Breast epithelium (tissue), 3 donors: Measurements from ENCODE around the gene PNPLA7.

Experiments used
- POLR2A ChIP-seq: fragments of 450-650 bp; IDR thresholded peaks from one replicate; pipeline ENCODE4 v1.6.1; 2016; ENCODE audit warnings: antibody characterized with exemption, mild to moderate bottlenecking, moderate library complexity
- TF ChIP-seq, protein P1 (sequence below), 3 donors: fragments of 450-650 bp; IDR thresholded peaks; one replicate each; pipeline ENCODE4 v1.5.1; 2016 to 2017; ENCODE audit warnings: antibody characterized with exemption in 3 of 3, mild to moderate bottlenecking in 3 of 3, moderate library complexity in 3 of 3

DNA sequence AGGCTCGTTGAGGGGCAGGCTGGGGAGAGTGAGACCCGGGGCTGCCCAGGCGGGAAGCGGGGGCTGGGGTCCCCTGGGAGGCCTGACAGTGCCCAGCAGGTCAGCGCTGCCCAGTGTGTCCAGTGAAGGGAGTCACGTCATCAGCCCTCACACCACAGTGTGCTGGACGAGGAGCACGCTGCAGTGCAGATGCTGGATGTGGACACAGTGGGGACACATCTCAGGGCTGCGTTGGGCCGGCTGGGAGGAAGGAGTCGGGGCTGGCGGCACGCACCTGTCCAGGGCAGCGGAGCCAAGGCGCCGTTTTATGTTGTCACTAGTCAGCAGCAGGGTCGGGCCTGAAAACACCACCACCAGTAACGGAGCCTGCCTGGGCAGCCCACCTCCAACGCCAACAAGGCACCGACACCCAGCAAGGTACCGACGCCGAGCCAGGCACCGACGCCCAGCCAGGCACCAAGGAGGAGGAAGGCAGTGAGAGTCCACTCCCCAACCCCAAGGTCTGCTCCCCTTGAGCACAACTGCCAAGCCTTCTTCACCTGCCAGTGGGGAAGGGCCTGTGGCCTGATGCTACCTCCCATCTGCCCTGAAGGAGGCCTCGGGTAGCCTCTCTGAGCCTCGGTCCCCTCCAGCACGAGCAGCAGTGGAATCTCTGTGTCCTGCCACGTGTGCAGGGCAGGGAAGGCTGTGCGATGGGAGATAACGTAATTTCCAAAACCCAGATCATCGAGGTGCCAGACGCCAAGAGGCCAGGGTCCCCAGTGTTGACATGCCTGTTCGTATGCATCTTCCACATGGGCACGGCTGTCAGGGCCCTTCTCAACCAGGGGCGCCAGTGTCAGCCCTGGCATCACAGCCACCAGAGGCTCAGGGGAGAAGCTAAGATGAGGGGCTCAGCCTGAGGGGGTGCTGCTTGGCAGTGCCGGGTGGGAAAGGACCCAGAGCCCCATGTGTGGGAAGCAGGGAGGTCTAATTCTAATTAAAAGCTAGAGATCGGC lies 69.2 kb downstream of the PNPLA7 start:
- TF ChIP-seq, protein P1, sequence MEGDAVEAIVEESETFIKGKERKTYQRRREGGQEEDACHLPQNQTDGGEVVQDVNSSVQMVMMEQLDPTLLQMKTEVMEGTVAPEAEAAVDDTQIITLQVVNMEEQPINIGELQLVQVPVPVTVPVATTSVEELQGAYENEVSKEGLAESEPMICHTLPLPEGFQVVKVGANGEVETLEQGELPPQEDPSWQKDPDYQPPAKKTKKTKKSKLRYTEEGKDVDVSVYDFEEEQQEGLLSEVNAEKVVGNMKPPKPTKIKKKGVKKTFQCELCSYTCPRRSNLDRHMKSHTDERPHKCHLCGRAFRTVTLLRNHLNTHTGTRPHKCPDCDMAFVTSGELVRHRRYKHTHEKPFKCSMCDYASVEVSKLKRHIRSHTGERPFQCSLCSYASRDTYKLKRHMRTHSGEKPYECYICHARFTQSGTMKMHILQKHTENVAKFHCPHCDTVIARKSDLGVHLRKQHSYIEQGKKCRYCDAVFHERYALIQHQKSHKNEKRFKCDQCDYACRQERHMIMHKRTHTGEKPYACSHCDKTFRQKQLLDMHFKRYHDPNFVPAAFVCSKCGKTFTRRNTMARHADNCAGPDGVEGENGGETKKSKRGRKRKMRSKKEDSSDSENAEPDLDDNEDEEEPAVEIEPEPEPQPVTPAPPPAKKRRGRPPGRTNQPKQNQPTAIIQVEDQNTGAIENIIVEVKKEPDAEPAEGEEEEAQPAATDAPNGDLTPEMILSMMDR (IDR thresholded peaks at IDR 0.05), result no peak
- no peak for TF ChIP-seq POLR2A
